Mammary epithelial cell (primary cell): Measurements from ENCODE around the gene SLC2A5.
"Not testable (repeated sequence)": the region's sequence is repeated elsewhere in the genome, so short reads cannot be mapped to it uniquely, and the experiment has no call there.

ENCODE experiments used
- CTCF ChIP-seq, 2 donors: IDR thresholded peaks in 1 of 2; conservative IDR thresholded peaks in 1 of 2; 2 replicates each; pipeline ENCODE4 v1.5.1; 2011 to 2012; ENCODE audit warnings: inconsistent platforms in 2 of 2, low read length in 2 of 2, mild to moderate bottlenecking in 2 of 2, control low read depth in 1 of 2, low read depth in 1 of 2; ENCODE audit not compliant: insufficient read depth in 1 of 2; ENCODE audit errors: extremely low read depth in 1 of 2
- EZH2 ChIP-seq: IDR thresholded peaks from 2 replicates; pipeline ENCODE4 v1.6.1; 2012; ENCODE audit warnings: low read length, inconsistent platforms, borderline replicate concordance

DNA sequence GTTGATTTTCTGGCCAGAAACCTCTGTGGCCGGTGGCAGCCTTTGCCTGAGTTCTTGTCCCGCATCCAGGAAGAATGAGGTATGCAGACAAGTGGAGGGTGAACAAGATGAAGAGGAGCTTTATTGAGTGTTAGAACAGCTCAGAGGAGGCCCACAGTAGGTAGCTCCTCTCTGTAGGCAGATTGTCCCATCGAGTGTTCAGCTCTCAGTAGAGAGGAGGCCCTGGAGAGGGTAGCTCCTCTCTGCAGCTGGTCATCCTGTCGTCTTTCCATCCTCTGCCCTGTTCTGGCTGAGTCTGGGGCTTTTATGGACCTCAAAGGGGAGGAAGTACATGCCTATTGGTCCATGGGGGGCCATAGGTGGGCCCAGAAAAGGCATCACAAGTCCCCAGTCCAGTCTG lies 38.4 kb downstream of the SLC2A5 start:
- TF ChIP-seq EZH2; CTCF (conservative IDR thresholded peaks at IDR 0.05 in 1 of 2, IDR thresholded peaks at IDR 0.05 in 1 of 2; ENCODE audit: extremely low read depth in 1 of 2, insufficient read depth in 1 of 2, low read depth in 1 of 2, low read length in 2 of 2): not testable (repeated sequence)
